Liver (tissue), 9 donors: ENCODE measurements around the gene ODF2. TPM values are rescaled to one million over a fixed set of nuclear protein-coding genes. Genes with fewer than 3 reads are reported as not detected.

Experiments used
- DNase-seq: peaks from one replicate; pipeline ENCODE4 v3.0.0-alpha.2; 2017; ENCODE audit warnings: low spot score
- H3K27ac ChIP-seq, 2 donors: one replicate each; pipeline ENCODE4 v1.7.0; 2013; ENCODE audit warnings: inconsistent platforms in 2 of 2, low read length in 2 of 2, control low read depth in 1 of 2, low read depth in 1 of 2, mild to moderate bottlenecking in 1 of 2
- H3K27me3 ChIP-seq, 4 donors: one replicate each; pipeline versions ENCODE4 v1.6.1 to v1.7.0; 2013; ENCODE audit warnings: low read length in 3 of 4, inconsistent platforms in 1 of 4, mild to moderate bottlenecking in 1 of 4, moderate library complexity in 1 of 4; ENCODE audit not compliant: control insufficient read depth in 4 of 4, insufficient read depth in 4 of 4
- H3K36me3 ChIP-seq, 4 donors: one replicate each; pipeline versions ENCODE4 v1.6.1 to v1.7.0; 2013; ENCODE audit warnings: low read length in 3 of 4, mild to moderate bottlenecking in 3 of 4, low read depth in 1 of 4, moderate library complexity in 1 of 4; ENCODE audit not compliant: control insufficient read depth in 4 of 4, insufficient read depth in 3 of 4
- H3K4me1 ChIP-seq, 4 donors: one replicate each; pipeline versions ENCODE4 v1.6.1 to v1.7.0; 2013; ENCODE audit warnings: low read length in 3 of 4, mild to moderate bottlenecking in 3 of 4, moderate library complexity in 1 of 4; ENCODE audit not compliant: control insufficient read depth in 4 of 4, insufficient read depth in 4 of 4
- H3K4me3 ChIP-seq, 3 donors: one replicate each; pipeline versions ENCODE4 v1.6.1 to v1.7.0; 2013; ENCODE audit warnings: low read length in 3 of 3, control low read depth in 1 of 3, low read depth in 1 of 3, mild to moderate bottlenecking in 1 of 3
- H3K9ac ChIP-seq, 2 donors: one replicate each; pipeline ENCODE4 v1.7.0; 2013; ENCODE audit warnings: low read length in 2 of 2, mild to moderate bottlenecking in 2 of 2, moderate library complexity in 2 of 2, control low read depth in 1 of 2, low read depth in 1 of 2
- H3K9me3 ChIP-seq, 4 donors: one replicate each; pipeline versions ENCODE4 v1.6.1 to v1.7.0; 2013; ENCODE audit warnings: low read length in 3 of 4; ENCODE audit not compliant: control insufficient read depth in 4 of 4
- EGR1 ChIP-seq, 2 donors: IDR thresholded peaks; 2 replicates each; pipeline ENCODE4 v1.6.1; 2016 to 2018; ENCODE audit warnings: antibody characterized with exemption in 2 of 2, low read depth in 2 of 2
- FOXA1 ChIP-seq: IDR thresholded peaks from 2 replicates; pipeline ENCODE4 v1.6.1; 2016; ENCODE audit warnings: antibody characterized with exemption
- FOXA2 ChIP-seq: IDR thresholded peaks from 2 replicates; pipeline ENCODE4 v1.6.1; 2016; ENCODE audit warnings: antibody characterized with exemption
- GABPA ChIP-seq, 2 donors: IDR thresholded peaks in 1 of 2; conservative IDR thresholded peaks in 1 of 2; 2 replicates each; pipeline ENCODE4 v1.6.1; 2016; ENCODE audit warnings: antibody characterized with exemption in 2 of 2, mild to moderate bottlenecking in 1 of 2, moderate library complexity in 1 of 2
- HNF4A ChIP-seq, 2 donors: conservative IDR thresholded peaks; 2 replicates each; pipeline ENCODE4 v1.6.1; 2016; ENCODE audit warnings: antibody characterized with exemption in 2 of 2, mild to moderate bottlenecking in 2 of 2
- HNF4G ChIP-seq: IDR thresholded peaks from 2 replicates; pipeline ENCODE4 v1.6.1; 2016; ENCODE audit warnings: antibody characterized with exemption
- JUND ChIP-seq, 2 donors: IDR thresholded peaks; 2 replicates each; pipeline ENCODE4 v1.6.1; 2016; ENCODE audit warnings: antibody characterized with exemption in 2 of 2
- NR2F2 ChIP-seq: IDR thresholded peaks from 2 replicates; pipeline ENCODE4 v1.6.1; 2016; ENCODE audit warnings: antibody characterized with exemption
- RAD21 ChIP-seq, 2 donors: IDR thresholded peaks; 2 replicates each; pipeline ENCODE4 v1.6.1; 2016; ENCODE audit warnings: antibody characterized with exemption in 2 of 2, mild to moderate bottlenecking in 2 of 2
- RXRA ChIP-seq, 2 donors: IDR thresholded peaks; 2 replicates each; pipeline ENCODE4 v1.6.1; 2017 to 2018; ENCODE audit warnings: antibody characterized with exemption in 2 of 2, mild to moderate bottlenecking in 1 of 2
- SP1 ChIP-seq: IDR thresholded peaks from 2 replicates; pipeline ENCODE4 v1.6.1; 2018; ENCODE audit warnings: antibody characterized with exemption, mild to moderate bottlenecking
- TAF1 ChIP-seq: conservative IDR thresholded peaks from 2 replicates; pipeline ENCODE4 v1.6.1; 2016; ENCODE audit warnings: antibody characterized with exemption, mild to moderate bottlenecking
- WGBS: extraction: QIAGEN DNeasy Blood & Tissue Kit; methylation state at CpG from one replicate; pipeline ENCODE4 v1.1.7; 2013; 5-methylcytosine and 5-hydroxymethylcytosine counted together
- polyA plus RNA-seq, 2 donors: library from polyadenylated mRNA; stranded (reverse) in 1 of 2; unstranded in 1 of 2; fragments of 200-250 nt in 1 of 2; fragments of >200 nt in 1 of 2; fragmentation: Nextera tagmentation in 1 of 2; extraction: Ambion mirVana in 1 of 2; gene quantifications; one replicate each; pipeline versions ENCODE4 v1.2.1 to v1.2.3, GENCODE V29; 2013 to 2015
- total RNA-seq, 2 donors: library from RNA; depleted of rRNA; stranded (reverse); fragments of >200 nt; gene quantifications; one replicate each; pipeline ENCODE4 v1.2.3, GENCODE V29; 2014
- TF ChIP-seq, protein P1 (sequence below): fragments of 150-350 bp; IDR thresholded peaks from 2 replicates; pipeline ENCODE4 v1.5.1; 2017; ENCODE audit warnings: improper control_type of control experiment, low read depth, low read length; ENCODE audit not compliant: missing input control
- TF ChIP-seq, protein P2 (sequence below): IDR thresholded peaks from 2 replicates; pipeline ENCODE4 v1.6.1; 2016; ENCODE audit warnings: antibody characterized with exemption
- TF ChIP-seq, protein P3 (sequence below): IDR thresholded peaks from 2 replicates; pipeline ENCODE4 v1.6.1; 2016; ENCODE audit warnings: antibody characterized with exemption
- TF ChIP-seq, protein P4 (sequence below): IDR thresholded peaks from 2 replicates; pipeline ENCODE4 v1.6.1; 2016; ENCODE audit warnings: antibody characterized with exemption
- TF ChIP-seq, protein P5 (sequence below): IDR thresholded peaks from 2 replicates; pipeline ENCODE4 v1.6.1; 2016; ENCODE audit warnings: antibody characterized with exemption, mild to moderate bottlenecking
- donor health status: healthy.
- donor health status: healthy.
- donor health status: healthy.
- donor health status: healthy.
- donor health status: healthy.

Gene ODF2
- total and polyA plus RNA-seq, 4 donors, result 5.7 to 21.8 (median 16.7) TPM

DNA sequence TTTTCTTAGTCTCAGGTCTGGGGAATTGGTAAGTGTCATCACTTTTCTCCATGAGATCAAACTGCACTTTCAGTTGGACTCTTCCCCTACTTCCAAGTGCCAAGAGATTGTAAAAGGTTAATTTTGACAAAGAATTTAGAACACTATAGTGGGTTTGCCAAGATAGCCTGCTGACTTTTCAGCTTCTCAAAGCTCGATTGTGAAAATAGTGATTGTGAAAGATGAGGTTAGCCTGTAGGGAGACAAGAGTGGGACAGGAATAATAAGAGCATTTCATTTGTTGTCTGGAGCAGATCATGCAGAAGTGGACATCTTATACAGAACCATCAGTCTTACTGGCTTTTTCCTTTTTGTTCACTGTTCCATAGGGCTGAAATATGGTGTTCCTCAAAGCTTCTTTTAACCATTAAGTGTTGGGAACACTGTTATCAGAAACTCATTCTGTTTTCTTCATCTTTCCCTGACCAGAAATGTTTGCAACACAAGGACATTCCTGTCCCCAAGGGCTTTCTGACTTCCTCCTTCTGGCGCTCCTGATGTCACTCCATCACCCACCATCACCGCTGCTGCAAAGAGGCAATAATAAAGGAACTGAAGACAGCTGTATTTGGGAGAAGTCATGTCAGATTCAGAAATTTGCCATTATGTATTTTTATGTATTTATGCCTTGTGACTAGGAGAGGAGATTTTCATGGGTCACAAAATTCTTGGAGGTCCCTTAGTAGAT is 85.0 kb downstream of the ODF2 start:
- WGBS, result 64% methylated on average over 3 of the region's 3 CpGs
- TF ChIP-seq, protein P1, sequence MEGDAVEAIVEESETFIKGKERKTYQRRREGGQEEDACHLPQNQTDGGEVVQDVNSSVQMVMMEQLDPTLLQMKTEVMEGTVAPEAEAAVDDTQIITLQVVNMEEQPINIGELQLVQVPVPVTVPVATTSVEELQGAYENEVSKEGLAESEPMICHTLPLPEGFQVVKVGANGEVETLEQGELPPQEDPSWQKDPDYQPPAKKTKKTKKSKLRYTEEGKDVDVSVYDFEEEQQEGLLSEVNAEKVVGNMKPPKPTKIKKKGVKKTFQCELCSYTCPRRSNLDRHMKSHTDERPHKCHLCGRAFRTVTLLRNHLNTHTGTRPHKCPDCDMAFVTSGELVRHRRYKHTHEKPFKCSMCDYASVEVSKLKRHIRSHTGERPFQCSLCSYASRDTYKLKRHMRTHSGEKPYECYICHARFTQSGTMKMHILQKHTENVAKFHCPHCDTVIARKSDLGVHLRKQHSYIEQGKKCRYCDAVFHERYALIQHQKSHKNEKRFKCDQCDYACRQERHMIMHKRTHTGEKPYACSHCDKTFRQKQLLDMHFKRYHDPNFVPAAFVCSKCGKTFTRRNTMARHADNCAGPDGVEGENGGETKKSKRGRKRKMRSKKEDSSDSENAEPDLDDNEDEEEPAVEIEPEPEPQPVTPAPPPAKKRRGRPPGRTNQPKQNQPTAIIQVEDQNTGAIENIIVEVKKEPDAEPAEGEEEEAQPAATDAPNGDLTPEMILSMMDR, result no peak
- TF ChIP-seq HNF4A (conservative IDR thresholded peaks at IDR 0.05), result peak in 1 of 2 donors; percentile 7
- TF ChIP-seq, protein P2, sequence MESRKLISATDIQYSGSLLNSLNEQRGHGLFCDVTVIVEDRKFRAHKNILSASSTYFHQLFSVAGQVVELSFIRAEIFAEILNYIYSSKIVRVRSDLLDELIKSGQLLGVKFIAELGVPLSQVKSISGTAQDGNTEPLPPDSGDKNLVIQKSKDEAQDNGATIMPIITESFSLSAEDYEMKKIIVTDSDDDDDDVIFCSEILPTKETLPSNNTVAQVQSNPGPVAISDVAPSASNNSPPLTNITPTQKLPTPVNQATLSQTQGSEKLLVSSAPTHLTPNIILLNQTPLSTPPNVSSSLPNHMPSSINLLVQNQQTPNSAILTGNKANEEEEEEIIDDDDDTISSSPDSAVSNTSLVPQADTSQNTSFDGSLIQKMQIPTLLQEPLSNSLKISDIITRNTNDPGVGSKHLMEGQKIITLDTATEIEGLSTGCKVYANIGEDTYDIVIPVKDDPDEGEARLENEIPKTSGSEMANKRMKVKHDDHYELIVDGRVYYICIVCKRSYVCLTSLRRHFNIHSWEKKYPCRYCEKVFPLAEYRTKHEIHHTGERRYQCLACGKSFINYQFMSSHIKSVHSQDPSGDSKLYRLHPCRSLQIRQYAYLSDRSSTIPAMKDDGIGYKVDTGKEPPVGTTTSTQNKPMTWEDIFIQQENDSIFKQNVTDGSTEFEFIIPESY, result no peak
- no peak for TF ChIP-seq GABPA (IDR thresholded peaks at IDR 0.05 in 1 of 2, conservative IDR thresholded peaks at IDR 0.05 in 1 of 2)
- no peak for TF ChIP-seq SP1
- Histone ChIP-seq H3K27ac (no peak overlapping the region), H3K9ac (no peak overlapping the region), H3K4me3 (no peak overlapping the region), H3K9me3 (no peaks in the 10 kb centered on the region), H3K36me3 (peaks cover 9 to 56% (median 39%) of the 10 kb centered on the region in 4 donors), H3K27me3 (no peaks in the 10 kb centered on the region), H3K4me1 (peaks cover 0 to 12% (median 1%) of the 10 kb centered on the region in 4 donors)
- no peak for DNase-seq

DNA sequence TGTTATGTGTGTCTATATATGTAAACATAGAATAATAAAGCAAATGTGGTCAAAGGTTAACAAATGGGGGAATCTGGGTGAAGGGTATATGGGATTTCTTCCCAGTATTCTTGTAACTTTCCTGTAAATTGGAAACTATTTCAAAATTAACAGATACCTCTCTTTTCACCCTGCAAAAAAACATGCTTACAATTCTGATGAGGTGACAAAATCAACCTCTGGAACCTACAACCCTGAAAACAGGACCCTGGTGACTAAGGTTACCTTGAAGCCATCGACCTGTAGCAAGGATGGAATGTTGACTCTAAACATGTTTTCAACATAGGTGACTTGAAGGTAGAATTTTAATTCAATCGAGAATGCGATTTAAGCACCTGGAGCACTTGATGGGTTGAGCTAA is 90.7 kb downstream of the ODF2 start:
- H3K4me3 ChIP-seq, result no peak overlapping the region

DNA sequence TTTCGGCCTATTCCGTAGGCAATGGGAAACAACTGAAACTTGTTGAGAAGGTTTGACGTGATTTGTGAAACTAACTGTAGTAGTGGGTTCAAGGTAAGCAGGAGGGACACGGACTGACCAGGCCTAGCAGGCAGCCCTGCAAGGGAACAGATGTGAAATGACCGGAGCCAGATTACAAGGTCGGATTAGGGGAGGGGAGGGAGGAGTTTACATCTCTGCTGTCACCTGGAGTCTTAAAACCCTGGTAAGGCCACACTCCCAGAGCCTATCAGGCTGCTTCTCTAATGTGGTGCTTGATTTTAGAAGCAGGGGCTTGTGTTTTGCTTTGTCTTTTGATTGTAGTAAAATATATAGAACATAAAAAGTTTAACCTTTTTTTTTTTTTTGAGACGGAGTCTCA is 93.1 kb downstream of the ODF2 start:
- H3K27me3 ChIP-seq, result no peaks in the 10 kb centered on the region

More for the DNA sequence above, 90.7 kb downstream of the ODF2 start:
- Histone ChIP-seq H3K9ac (no peak overlapping the region), H3K27ac (no peak overlapping the region), H3K27me3 (no peaks in the 10 kb centered on the region), H3K9me3 (no peaks in the 10 kb centered on the region), H3K36me3 (peaks cover 0 to 4% (median 2%) of the 10 kb centered on the region in 4 donors), H3K4me1 (peaks cover 0 to under 1% (median 0%) of the 10 kb centered on the region in 4 donors)
- 73% methylated on average over 3 of the region's 3 CpGs for WGBS
- no peak for DNase-seq
- TF ChIP-seq TAF1 (no peak), EGR1 (IDR thresholded peaks at IDR 0.05; ENCODE audit: low read depth in 2 of 2) (no peak), NR2F2 (no peak), FOXA2 (no peak), SP1 (no peak), RAD21 (IDR thresholded peaks at IDR 0.05) (no peak), HNF4G (no peak), GABPA (IDR thresholded peaks at IDR 0.05 in 1 of 2, conservative IDR thresholded peaks at IDR 0.05 in 1 of 2) (no peak), JUND (IDR thresholded peaks at IDR 0.05) (no peak), RXRA (IDR thresholded peaks at IDR 0.05) (no peak), HNF4A (conservative IDR thresholded peaks at IDR 0.05) (no peak), FOXA1 (no peak)
- TF ChIP-seq, protein P3, sequence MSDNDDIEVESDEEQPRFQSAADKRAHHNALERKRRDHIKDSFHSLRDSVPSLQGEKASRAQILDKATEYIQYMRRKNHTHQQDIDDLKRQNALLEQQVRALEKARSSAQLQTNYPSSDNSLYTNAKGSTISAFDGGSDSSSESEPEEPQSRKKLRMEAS, result no peak
- TF ChIP-seq, protein P4, sequence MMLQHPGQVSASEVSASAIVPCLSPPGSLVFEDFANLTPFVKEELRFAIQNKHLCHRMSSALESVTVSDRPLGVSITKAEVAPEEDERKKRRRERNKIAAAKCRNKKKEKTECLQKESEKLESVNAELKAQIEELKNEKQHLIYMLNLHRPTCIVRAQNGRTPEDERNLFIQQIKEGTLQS, result no peak

More for the DNA sequence above, 93.1 kb downstream of the ODF2 start:
- WGBS, result 92% methylated on average over 7 of the region's 7 CpGs
- H3K36me3 ChIP-seq, result no peaks in the 10 kb centered on the region
- no peak overlapping the region for H3K9ac ChIP-seq
- H3K9me3 ChIP-seq, result no peaks in the 10 kb centered on the region
- peaks cover 3 to 13% (median 11%) of the 10 kb centered on the region in 4 donors for H3K4me1 ChIP-seq
- TF ChIP-seq NR2F2, result no peak
- TF ChIP-seq HNF4A (conservative IDR thresholded peaks at IDR 0.05), result no peak
- no peak for TF ChIP-seq TAF1
- no peak for TF ChIP-seq FOXA1
- TF ChIP-seq, protein P2, result no peak
- TF ChIP-seq, protein P5, sequence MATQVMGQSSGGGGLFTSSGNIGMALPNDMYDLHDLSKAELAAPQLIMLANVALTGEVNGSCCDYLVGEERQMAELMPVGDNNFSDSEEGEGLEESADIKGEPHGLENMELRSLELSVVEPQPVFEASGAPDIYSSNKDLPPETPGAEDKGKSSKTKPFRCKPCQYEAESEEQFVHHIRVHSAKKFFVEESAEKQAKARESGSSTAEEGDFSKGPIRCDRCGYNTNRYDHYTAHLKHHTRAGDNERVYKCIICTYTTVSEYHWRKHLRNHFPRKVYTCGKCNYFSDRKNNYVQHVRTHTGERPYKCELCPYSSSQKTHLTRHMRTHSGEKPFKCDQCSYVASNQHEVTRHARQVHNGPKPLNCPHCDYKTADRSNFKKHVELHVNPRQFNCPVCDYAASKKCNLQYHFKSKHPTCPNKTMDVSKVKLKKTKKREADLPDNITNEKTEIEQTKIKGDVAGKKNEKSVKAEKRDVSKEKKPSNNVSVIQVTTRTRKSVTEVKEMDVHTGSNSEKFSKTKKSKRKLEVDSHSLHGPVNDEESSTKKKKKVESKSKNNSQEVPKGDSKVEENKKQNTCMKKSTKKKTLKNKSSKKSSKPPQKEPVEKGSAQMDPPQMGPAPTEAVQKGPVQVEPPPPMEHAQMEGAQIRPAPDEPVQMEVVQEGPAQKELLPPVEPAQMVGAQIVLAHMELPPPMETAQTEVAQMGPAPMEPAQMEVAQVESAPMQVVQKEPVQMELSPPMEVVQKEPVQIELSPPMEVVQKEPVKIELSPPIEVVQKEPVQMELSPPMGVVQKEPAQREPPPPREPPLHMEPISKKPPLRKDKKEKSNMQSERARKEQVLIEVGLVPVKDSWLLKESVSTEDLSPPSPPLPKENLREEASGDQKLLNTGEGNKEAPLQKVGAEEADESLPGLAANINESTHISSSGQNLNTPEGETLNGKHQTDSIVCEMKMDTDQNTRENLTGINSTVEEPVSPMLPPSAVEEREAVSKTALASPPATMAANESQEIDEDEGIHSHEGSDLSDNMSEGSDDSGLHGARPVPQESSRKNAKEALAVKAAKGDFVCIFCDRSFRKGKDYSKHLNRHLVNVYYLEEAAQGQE, result no peak
- no peak for TF ChIP-seq HNF4G
- no peak for TF ChIP-seq GABPA (IDR thresholded peaks at IDR 0.05 in 1 of 2, conservative IDR thresholded peaks at IDR 0.05 in 1 of 2)
- no peak overlapping the region for H3K4me3 ChIP-seq
- no peak for DNase-seq
- no peak overlapping the region for H3K27ac ChIP-seq
